BLaER1 (cell line): Measurements from ENCODE around the gene DSTYK.

ENCODE experiments used
- H3K27ac ChIP-seq: shearing (Covaris generic); formaldehyde crosslinking; 2 replicates; pipeline ENCODE4 v1.8.1; 2022
- H3K27me3 ChIP-seq: shearing (Covaris generic); formaldehyde crosslinking; 2 replicates; pipeline ENCODE4 v1.8.1; 2022
- H3K36me3 ChIP-seq: shearing (Covaris generic); formaldehyde crosslinking; 2 replicates; pipeline ENCODE4 v1.8.1; 2022
- H3K4me1 ChIP-seq: shearing (Covaris generic); formaldehyde crosslinking; 2 replicates; pipeline ENCODE4 v1.8.1; 2022
- H3K4me2 ChIP-seq: shearing (Covaris generic); formaldehyde crosslinking; 2 replicates; pipeline ENCODE4 v1.8.1; 2022
- H3K4me3 ChIP-seq: shearing (Covaris generic); formaldehyde crosslinking; 2 replicates; pipeline ENCODE4 v1.8.1; 2022
- H3K9ac ChIP-seq: shearing (Covaris generic); formaldehyde crosslinking; 2 replicates; pipeline ENCODE4 v1.8.1; 2022
- H3K9me3 ChIP-seq: shearing (Covaris generic); formaldehyde crosslinking; 2 replicates; pipeline ENCODE4 v1.8.1; 2022
- H4K20me1 ChIP-seq: shearing (Covaris generic); formaldehyde crosslinking; 2 replicates; pipeline ENCODE4 v1.8.1; 2022
- Cebpa-rat ChIP-seq: shearing (Covaris generic); IDR thresholded peaks from 2 replicates; pipeline ENCODE4 v1.8.1; 2022

Gene DSTYK, protein sequence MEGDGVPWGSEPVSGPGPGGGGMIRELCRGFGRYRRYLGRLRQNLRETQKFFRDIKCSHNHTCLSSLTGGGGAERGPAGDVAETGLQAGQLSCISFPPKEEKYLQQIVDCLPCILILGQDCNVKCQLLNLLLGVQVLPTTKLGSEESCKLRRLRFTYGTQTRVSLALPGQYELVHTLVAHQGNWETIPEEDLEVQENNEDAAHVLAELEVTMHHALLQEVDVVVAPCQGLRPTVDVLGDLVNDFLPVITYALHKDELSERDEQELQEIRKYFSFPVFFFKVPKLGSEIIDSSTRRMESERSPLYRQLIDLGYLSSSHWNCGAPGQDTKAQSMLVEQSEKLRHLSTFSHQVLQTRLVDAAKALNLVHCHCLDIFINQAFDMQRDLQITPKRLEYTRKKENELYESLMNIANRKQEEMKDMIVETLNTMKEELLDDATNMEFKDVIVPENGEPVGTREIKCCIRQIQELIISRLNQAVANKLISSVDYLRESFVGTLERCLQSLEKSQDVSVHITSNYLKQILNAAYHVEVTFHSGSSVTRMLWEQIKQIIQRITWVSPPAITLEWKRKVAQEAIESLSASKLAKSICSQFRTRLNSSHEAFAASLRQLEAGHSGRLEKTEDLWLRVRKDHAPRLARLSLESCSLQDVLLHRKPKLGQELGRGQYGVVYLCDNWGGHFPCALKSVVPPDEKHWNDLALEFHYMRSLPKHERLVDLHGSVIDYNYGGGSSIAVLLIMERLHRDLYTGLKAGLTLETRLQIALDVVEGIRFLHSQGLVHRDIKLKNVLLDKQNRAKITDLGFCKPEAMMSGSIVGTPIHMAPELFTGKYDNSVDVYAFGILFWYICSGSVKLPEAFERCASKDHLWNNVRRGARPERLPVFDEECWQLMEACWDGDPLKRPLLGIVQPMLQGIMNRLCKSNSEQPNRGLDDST

DNA sequence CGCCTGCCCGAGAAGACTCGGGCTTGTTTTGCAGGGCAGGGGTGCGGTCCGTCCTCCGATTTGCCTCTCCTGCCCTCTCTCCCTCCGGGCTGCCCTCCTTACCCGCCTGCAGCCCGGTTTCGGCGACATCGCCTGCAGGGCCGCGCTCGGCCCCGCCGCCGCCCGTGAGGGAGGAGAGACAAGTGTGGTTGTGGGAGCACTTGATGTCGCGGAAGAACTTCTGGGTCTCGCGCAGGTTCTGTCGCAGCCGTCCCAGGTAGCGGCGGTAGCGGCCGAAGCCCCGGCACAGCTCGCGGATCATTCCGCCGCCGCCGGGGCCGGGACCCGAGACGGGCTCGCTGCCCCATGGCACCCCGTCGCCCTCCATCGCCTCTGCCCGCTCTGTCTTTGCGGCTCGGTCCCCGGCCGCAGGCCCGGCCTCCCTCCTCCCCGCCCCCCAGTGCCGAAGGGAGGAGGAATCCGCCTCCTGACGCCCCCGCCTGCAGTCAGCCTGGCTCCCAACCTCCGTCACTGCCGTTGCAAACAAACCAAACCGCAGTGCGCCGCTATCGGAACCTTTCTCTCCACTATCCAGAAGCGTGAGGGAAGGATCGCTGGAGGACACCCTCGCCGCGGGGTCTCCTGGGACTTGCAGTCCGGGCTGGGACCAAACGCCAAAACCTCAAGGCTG lies at the start of gene DSTYK:
DSTYK (minus strand) TSS at position 534 of the 670 bp plus-strand sequence; CDS start at position 367, 167 bp downstream.
- no peak for TF ChIP-seq Cebpa-rat
- H3K27ac ChIP-seq: peak within 1 kb of the TSS; percentile 82
- no peaks in the 10 kb centered on the region for H3K9me3 ChIP-seq
- peak within 1 kb of the TSS; percentile 97 for H3K4me3 ChIP-seq
- H3K9ac ChIP-seq: peak within 1 kb of the TSS; percentile 87
- H4K20me1 ChIP-seq: peaks cover 41% of the 10 kb centered on the region
- no peaks in the 10 kb centered on the region for H3K36me3 ChIP-seq
- H3K4me2 ChIP-seq: peak within 1 kb of the TSS; percentile 93
- H3K4me1 ChIP-seq: peaks cover 19% of the 10 kb centered on the region
- no peaks in the 10 kb centered on the region; the same call in 1 of the 2 replicates for H3K27me3 ChIP-seq

- Histone ChIP-seq H3K9me3 (no peaks in the 10 kb centered on the region), H4K20me1 (peaks cover 23% of the 10 kb centered on the region; the same call in 1 of the 2 replicates), H3K27ac (no peak overlapping the region), H3K4me3 (no peak overlapping the region), H3K4me1 (peaks cover 24% of the 10 kb centered on the region), H3K9ac (no peak overlapping the region), H3K4me2 (no peak overlapping the region), H3K36me3 (no peaks in the 10 kb centered on the region), H3K27me3 (peaks cover 24% of the 10 kb centered on the region)
- TF ChIP-seq Cebpa-rat: no peak
Observed at GRCh38 chr1:205259998-205260397, 48.5 kb upstream of the DSTYK start.

- no peak overlapping the region for H3K4me2 ChIP-seq
- H3K27ac ChIP-seq: no peak overlapping the region
- no peak overlapping the region for H3K9ac ChIP-seq
Observed at GRCh38 chr1:205259324-205259832, 47.9 kb upstream of the DSTYK start.

GRCh38 chr1:205258719-205259118 lies 47.2 kb upstream of the DSTYK start:
- Histone ChIP-seq H3K36me3 (no peaks in the 10 kb centered on the region), H3K27ac (no peak overlapping the region), H3K4me3 (no peak overlapping the region), H3K4me1 (peaks cover 24% of the 10 kb centered on the region), H3K27me3 (peaks cover 24% of the 10 kb centered on the region), H3K4me2 (no peak overlapping the region), H3K9me3 (no peaks in the 10 kb centered on the region), H4K20me1 (peaks cover 23% of the 10 kb centered on the region; the same call in 1 of the 2 replicates), H3K9ac (no peak overlapping the region)
- no peak for TF ChIP-seq Cebpa-rat

More at GRCh38 chr1:205259324-205259832, 47.9 kb upstream of the DSTYK start:
- Histone ChIP-seq H4K20me1 (peaks cover 23% of the 10 kb centered on the region; the same call in 1 of the 2 replicates), H3K4me3 (no peak overlapping the region), H3K9me3 (no peaks in the 10 kb centered on the region), H3K4me1 (peaks cover 24% of the 10 kb centered on the region), H3K27me3 (peaks cover 24% of the 10 kb centered on the region), H3K36me3 (no peaks in the 10 kb centered on the region)
- TF ChIP-seq Cebpa-rat: no peak

DNA sequence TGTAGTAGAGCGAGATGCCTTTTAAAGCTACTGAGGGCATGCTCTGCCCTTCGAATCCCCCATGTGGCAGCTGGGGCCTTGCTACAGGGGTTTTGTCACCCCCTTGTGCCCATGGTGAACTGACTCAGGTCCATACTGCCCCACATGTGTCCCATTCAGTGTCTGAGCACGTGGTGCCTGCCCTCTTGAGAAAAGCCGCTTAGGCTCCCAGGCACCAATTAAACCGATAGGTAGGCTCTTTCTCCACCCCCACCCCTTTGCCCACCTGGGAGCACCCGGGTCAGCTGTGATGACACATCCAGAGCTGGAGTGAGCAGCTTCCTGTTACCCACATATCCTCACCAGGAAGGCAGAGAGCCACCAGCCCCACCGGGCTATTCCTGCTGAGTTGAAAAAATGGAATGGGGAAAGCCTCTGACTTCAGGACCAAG lies 46.8 kb upstream of the DSTYK start:
- TF ChIP-seq Cebpa-rat: no peak
- Histone ChIP-seq H3K4me1 (peaks cover 23% of the 10 kb centered on the region), H3K27me3 (peaks cover 21% of the 10 kb centered on the region), H3K36me3 (no peaks in the 10 kb centered on the region), H3K27ac (no peak overlapping the region), H3K9me3 (no peaks in the 10 kb centered on the region), H3K4me2 (no peak overlapping the region), H3K9ac (no peak overlapping the region), H4K20me1 (peaks cover 21% of the 10 kb centered on the region; the same call in 1 of the 2 replicates), H3K4me3 (no peak overlapping the region)

- H3K4me3 ChIP-seq: no peak overlapping the region
- H3K9ac ChIP-seq: no peak overlapping the region
- H3K9me3 ChIP-seq: no peaks in the 10 kb centered on the region
- no peak overlapping the region for H3K4me2 ChIP-seq
- peaks cover 16% of the 10 kb centered on the region for H3K27me3 ChIP-seq
- H4K20me1 ChIP-seq: peaks cover 16% of the 10 kb centered on the region; the same call in 1 of the 2 replicates
- peaks cover 17% of the 10 kb centered on the region for H3K4me1 ChIP-seq
- no peaks in the 10 kb centered on the region for H3K36me3 ChIP-seq
- no peak for TF ChIP-seq Cebpa-rat
- H3K27ac ChIP-seq: no peak overlapping the region
Observed at GRCh38 chr1:205257735-205258134, 46.2 kb upstream of the DSTYK start.

DNA sequence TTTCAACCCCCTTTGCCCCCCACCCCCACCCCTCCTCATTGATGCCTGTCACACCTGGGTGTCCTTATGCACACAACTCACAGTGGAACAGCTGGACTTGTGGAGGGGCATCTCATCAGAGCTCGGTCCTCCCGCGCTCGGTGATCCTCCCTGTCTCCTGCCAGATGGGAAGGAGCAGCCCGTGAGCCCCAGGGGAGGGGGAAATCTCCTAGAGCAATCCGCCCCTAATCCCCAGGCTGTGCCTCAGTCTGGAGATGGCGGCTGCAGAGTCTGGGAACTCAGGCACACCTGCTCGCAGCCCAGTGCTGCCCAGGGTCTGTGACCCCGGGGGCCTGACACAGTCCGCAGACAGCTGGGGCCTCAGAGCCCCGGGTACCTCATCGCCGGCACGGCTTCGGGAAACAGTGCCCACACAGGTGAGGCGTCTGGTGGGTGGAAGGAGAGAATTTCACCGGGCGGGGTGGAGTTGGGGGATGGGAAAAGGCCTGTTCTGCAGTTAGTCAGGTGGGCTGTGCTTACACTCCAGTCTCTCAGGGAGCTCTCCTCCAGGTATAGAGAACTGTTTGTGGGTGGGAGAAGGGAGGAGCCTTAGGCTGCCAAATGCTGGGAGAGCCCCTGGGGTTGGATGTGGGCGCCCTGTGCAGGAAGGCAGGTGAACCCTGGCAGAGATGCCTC lies 45.6 kb upstream of the DSTYK start:
- H3K27ac ChIP-seq: no peak overlapping the region
- H3K27me3 ChIP-seq: peaks cover 9% of the 10 kb centered on the region
- no peak overlapping the region for H3K4me3 ChIP-seq
- H3K9me3 ChIP-seq: no peaks in the 10 kb centered on the region
- H3K4me2 ChIP-seq: no peak overlapping the region
- H3K36me3 ChIP-seq: no peaks in the 10 kb centered on the region
- H4K20me1 ChIP-seq: peaks cover 9% of the 10 kb centered on the region; the same call in 1 of the 2 replicates
- H3K9ac ChIP-seq: no peak overlapping the region
- TF ChIP-seq Cebpa-rat: no peak
- peaks cover 15% of the 10 kb centered on the region for H3K4me1 ChIP-seq

DNA sequence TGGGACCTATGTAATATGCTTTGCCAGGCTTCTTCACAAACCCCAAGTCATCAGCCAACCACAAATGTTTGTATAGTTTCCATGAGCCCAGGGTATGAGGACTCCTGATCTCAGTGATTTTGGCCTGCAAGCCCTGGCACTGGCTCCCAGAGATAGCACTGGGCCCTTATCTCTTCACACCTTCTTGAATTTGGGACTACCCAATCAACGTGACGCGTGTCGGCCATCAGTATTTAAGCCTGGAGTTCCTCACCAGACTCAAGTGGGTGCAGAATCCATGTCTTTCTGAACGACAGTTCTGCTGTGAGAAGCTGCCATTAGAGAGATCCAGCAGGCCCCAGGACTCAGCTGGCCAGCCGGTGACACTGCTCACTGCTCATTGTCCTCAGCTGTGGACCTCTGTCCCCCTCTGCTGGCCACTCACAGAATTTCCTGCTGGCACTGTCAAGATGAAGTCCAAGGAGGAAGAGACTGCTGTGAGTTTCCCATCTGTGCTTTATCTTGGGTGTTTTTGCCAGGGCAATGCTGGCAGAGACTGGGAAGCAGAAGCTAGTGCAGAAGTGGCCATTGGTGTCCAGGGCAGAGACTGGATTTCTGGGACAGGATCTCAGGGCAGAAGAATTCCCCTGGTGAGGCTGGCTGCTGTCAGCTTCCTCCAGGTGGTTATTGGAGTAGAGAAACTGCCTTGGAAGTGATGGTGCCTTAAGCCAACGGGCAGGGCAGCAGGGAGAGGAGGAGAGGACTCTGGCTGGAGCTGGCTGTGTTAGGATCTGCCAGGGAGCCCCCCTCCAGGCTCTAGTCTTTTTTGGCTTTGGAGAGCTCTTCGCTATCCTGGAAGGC lies 44.7 kb upstream of the DSTYK start:
- peaks cover 7% of the 10 kb centered on the region; the same call in 1 of the 2 replicates for H3K4me1 ChIP-seq
- H3K36me3 ChIP-seq: no peaks in the 10 kb centered on the region
- TF ChIP-seq Cebpa-rat: no peak
- H3K9me3 ChIP-seq: no peaks in the 10 kb centered on the region
- no peaks in the 10 kb centered on the region for H4K20me1 ChIP-seq
- no peak overlapping the region for H3K9ac ChIP-seq
- H3K4me3 ChIP-seq: no peak overlapping the region
- H3K27ac ChIP-seq: no peak overlapping the region
- H3K27me3 ChIP-seq: peaks cover under 1% of the 10 kb centered on the region; the same call in 1 of the 2 replicates
- H3K4me2 ChIP-seq: no peak overlapping the region; the same call in 1 of the 2 replicates
